Breast epithelium (tissue), 3 donors: ENCODE results near the gene MCM3.

Experiments used
- POLR2A ChIP-seq: fragments of 450-650 bp; IDR thresholded peaks from one replicate; pipeline ENCODE4 v1.6.1; 2016; ENCODE audit warnings: antibody characterized with exemption, mild to moderate bottlenecking, moderate library complexity
- POLR2AphosphoS5 ChIP-seq, 3 donors: sonication (generic); formaldehyde crosslinking; IDR thresholded peaks; one replicate each; pipeline ENCODE4 v1.6.1; 2017; ENCODE audit warnings: antibody characterized with exemption in 3 of 3
- TF ChIP-seq, protein P1 (sequence below), 3 donors: fragments of 450-650 bp; IDR thresholded peaks; one replicate each; pipeline ENCODE4 v1.5.1; 2016 to 2017; ENCODE audit warnings: antibody characterized with exemption in 3 of 3, mild to moderate bottlenecking in 3 of 3, moderate library complexity in 3 of 3

DNA sequence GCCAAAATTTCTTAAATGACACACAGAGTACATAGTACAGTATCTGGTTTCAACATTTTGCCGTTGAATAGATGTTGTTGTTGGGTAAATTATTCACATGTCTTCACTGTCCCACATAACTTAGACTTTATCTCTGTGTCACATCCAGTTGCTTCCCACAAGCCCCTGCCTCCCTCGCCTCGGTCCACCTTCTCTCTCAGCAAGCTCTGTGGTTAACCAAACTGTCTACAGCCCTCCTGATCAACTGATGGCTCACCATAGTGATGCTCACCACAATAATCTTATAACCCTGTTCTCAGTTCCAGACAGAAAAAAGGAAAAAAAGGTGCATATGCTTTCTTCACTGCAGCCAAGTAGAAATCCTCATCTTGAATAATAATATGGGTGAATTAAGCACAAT is 63.2 kb downstream of the MCM3 start:
- TF ChIP-seq POLR2A (no peak), POLR2AphosphoS5 (IDR thresholded peaks at IDR 0.05) (no peak)
- TF ChIP-seq, protein P1, sequence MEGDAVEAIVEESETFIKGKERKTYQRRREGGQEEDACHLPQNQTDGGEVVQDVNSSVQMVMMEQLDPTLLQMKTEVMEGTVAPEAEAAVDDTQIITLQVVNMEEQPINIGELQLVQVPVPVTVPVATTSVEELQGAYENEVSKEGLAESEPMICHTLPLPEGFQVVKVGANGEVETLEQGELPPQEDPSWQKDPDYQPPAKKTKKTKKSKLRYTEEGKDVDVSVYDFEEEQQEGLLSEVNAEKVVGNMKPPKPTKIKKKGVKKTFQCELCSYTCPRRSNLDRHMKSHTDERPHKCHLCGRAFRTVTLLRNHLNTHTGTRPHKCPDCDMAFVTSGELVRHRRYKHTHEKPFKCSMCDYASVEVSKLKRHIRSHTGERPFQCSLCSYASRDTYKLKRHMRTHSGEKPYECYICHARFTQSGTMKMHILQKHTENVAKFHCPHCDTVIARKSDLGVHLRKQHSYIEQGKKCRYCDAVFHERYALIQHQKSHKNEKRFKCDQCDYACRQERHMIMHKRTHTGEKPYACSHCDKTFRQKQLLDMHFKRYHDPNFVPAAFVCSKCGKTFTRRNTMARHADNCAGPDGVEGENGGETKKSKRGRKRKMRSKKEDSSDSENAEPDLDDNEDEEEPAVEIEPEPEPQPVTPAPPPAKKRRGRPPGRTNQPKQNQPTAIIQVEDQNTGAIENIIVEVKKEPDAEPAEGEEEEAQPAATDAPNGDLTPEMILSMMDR (IDR thresholded peaks at IDR 0.05): no peak
